ENCODE data around the gene ZCCHC2.

DNA sequence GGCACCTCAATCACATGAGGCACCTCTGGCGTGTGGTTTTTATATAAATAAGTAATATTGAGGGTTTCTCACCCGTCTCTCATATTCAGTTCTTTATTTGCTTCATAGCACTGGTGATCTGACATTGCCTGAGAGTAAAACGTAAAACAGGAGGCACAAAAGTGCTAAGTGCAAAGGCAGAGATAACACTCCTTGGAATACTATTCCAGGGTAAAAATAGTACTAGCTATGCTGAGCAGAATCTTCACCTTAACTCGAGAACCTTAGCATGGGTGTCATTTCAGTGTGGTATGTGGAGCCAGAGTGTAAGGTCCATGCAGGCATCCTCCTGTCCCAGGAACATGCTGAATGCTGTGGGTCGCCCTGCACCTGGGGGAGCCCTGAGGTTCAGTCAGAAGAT, 26.9 kb downstream of the ZCCHC2 start:
- TF ChIP-seq CTCF (IDR thresholded peaks at IDR 0.05), result no peak
- TF ChIP-seq POLR2AphosphoS5 (IDR thresholded peaks at IDR 0.05), result no peak
- no peak for TF ChIP-seq POLR2A (IDR thresholded peaks at IDR 0.05; ENCODE audit: low read depth)
